ENCODE measurements around the gene PRAMEF33.
"Not testable (repeated sequence)": the region's sequence is repeated elsewhere in the genome, so short reads cannot be mapped to it uniquely, and the experiment has no call there.

PRAMEF33 gene, protein sequence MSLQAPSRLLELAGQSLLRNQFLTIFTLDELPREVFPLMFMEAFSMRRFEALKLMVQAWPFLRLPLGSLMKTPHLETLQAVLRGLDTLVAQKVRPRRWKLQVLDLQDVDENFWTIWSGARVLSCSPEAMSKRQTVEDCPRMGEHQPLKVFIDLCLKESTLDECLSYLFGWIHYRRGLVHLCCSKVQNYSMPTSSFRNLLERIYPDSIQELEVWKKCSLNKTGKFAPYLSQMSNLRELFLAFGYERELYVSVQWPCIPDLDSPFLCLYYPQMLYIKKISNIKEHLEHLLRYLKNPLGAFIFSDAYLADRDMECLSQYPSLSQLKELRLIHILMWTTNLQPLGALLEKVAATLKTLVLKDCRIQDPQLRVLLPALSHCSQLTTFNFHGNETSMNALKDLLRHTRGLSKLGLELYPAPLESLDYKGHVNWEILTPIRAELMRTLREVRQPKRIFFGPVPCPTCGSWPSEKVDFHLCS

DNA sequence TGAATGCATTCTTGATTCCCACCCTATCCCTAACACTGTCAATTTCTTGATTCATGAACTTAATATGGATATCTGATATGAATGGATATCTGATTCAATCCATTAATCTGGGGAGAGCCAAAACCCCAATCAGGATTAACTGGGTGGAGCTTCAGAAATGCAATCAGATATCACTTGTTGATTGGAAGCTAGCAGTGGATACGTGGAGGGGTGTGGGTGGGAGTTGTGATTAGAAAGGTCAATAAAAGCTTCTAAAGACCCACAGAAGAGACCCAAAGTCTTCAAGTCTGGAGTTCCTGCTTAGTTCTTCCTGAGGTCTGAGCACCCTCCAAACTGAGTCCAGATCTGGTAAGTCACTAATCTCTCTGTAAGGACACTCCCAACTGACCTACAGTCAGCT, at the start of gene PRAMEF33:
TSS of gene PRAMEF33 (plus strand) at position 301 of the 400 bp plus-strand sequence. CDS start 2,416 bp downstream, outside the sequence.
- not testable (repeated sequence) for DNase-seq

DNA sequence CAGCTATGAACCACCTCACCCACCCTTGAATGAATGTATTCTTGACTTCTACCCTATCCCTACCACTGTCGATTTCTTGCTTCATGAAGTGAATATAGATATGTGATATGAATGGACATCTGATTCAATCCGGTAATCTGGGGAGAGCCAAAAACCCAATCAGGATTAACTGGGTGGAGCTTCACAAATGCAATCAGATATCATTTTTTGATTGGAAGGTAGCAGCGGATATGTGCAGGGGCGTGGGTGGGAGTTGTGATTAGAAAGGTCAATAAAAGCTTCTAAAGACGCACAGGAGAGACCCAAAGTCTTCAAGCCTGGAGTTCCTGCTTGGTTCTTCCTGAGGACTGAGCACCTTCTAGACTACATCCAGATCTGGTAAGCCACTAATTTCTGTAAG, 49.4 kb upstream of the PRAMEF33 start, which contains the start of gene PRAMEF5:
TSS of gene PRAMEF5 (plus strand) at position 301 of the 400 bp plus-strand sequence. CDS start 5,071 bp downstream, outside the sequence.
- DNase-seq, result not testable (repeated sequence)

DNA sequence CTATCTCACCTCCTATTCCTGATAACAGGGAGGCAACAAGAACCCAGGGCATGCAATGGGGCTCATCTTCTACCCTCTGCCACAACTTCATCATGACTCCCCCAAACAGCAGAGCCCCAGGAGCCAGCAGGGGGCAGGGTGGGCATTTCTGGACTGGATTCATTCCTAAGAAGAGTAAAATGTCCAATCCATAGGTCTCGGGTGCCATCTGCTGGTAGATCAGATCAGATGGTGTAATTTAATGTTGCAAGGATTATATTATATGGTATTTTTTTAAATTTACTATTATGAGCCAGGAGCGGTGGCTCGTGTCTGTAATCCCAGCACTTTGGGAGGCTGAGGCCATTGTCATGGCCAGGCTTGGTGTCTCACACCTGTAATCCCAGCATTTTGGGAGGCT, 38.2 kb upstream of the PRAMEF33 start:
- DNase-seq, result not testable (repeated sequence)

DNA sequence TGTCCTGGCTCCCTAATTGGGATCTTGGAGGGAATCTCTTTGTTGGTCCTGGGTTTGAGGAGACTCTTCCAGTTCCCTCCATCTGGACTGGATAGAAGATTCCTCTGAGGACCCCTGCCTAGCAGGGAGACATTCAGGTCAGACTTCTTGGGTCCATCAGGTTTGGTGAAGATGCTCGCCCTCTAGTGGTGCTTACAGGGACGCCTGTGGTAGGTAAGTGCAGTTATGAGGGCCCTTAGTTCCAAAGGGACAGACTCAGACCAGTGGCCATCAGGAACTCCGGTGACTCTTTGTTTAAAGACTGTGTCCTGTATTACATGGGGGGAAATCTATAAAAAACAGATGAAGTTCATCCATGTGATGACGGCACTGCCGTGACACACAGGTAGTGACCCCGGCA, 26.3 kb upstream of the PRAMEF33 start:
- DNase-seq, result not testable (repeated sequence)

DNA sequence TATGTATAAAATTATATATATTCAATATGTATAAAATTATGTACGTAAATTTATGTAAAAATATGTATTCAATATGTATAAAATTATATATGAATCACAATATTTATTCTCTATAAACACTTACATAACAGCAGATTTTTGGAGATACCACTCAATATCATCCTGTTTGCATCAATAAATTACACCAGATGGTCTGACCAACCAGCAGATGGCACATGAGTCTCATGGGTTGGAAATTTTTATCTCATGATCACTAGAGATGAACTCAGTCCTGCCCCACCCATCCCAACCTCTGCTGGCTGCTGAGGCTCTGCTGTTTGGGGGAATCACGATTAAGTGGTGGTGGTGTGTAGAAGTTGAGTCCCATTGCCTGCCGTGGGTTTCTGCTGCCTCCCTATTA, 23.7 kb upstream of the PRAMEF33 start:
- DNase-seq, result not testable (repeated sequence)

DNA sequence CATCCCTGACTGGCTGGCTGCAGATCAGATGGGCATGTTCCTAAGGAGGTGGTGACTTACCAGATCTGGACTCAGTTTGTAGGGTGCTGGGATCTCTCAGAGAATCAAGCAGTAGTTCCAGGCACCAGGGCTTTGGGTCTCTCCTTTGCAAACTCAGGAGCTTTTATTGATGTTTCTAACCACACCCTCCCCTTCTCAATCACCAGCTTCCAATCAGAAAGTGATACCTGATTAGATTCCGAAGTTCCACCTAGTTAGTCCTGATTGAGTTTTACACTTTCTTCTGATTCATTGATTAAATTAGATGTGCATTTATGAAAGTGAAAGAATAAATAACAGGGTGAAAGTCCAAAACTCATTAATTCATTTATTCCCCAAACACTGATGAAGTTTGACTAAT, 18.3 kb upstream of the PRAMEF33 start, which contains the start of gene PRAMEF8:
TSS of gene PRAMEF8 (minus strand) at position 101 of the 400 bp plus-strand sequence. CDS start 1,046 bp downstream, outside the sequence.
- not testable (repeated sequence) for DNase-seq

DNA sequence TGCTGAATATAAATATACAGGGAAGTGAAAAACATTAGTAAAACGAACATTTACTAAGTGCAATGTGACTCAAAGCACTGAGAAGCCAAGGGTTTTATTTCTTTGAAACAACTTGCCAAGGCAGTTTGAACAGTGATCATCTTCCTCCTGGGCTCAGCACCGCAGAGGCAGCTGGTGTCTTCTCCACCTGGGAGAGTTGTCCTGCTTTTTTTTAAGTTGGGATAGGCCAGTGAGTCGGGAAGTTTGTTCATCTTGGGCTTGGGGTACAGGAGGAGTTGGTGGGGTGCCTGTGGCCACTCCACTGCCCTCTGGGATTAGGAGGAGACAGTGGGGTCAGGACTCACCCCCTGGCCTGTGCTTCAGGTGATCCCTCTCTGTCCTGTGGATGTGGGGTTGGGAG, 14.3 kb upstream of the PRAMEF33 start:
- DNase-seq, result not testable (repeated sequence)

DNA sequence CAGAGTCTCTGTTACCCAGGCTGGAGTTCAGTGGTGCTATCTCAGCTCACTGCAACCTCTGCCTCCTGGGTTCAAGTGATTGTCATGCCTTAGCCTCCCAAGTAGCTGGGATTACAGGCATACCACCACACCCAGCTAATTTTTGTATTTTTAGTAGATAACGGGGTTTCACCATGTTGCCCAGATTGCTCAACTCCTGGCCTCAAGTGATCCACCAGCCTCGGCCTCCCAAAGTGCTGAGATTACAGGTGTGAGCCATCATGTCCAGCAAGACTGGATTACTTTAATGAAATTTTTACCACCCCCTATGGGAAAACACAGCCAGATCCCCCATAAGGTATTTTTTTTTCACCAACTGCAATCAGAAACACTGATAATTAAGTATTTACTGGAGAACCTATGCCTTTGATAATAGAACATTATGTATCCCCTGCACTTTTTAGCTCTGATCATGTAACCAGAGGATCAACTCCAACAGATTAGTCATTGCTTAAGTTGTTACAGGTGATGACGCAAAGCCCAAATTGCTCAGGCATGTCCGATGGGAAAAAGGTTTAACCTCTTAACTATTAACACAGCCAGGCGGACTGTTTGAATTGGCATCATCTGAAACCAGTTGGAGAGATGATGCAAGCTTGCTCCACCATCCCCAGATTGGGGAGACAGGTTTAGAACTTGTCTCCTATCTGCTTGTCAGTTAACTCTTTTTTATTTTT, 6.0 kb upstream of the PRAMEF33 start:
- DNase-seq, result not testable (repeated sequence)

DNA sequence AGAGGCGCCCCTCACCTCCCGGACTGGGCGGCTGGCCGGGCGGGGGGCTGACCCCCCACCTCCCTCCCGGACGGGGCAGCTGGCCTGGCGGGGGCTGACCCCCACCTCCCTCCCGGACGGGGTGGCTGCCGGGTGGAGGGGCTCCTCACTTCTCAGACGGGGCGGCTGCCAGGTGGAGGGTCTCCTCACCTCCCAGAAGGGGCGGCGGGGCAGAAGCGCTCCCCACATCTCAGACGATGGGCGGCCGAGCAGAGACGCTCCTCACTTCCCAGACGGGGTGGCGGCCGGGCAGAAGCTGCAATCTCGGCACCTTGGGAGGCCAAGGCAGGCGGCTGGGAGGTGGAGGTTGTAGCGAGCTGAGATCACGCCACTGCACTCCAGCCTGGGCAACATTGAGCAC, 4.6 kb upstream of the PRAMEF33 start:
- not testable (repeated sequence) for DNase-seq

DNA sequence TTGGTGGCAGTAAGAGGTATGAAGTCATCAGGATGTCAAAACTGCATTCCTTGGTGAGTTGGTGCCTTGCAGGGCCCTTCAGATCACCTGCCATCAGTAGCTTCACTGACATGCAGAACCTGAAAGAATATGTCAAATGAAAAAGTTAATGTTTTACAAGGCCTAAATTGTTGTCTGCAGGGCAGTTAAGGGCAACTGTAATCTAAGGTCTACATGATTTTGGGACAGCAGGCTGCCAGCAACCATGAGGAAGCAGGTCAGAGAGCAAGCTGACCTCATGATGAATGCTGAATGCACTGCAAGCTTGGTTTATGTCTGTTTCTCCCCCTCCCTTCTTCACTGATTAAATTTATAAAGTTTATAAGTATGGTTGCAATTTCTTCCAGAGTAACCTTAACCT, 1.1 kb upstream of the PRAMEF33 start:
- DNase-seq, result not testable (repeated sequence)

DNA sequence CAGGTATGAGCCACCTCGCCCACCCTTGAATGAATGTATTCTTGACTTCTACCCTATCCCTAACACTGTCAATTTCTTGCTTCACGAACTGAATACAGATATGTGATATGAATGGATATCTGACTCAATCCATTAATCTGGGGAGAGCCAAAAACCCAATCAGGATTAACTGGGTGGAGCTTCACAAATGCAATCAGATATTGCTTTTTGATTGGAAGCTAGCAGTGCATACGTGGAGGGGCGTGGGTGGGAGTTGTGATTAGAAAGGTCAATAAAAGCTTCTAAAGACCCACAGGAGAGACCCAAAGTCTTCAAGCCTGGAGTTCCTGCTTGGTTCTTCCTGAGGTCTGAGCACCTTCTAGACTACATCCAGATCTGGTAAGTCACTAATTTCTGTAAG, 11.9 kb downstream of the PRAMEF33 start, which contains the start of gene PRAMEF15:
TSS of gene PRAMEF15 (plus strand) at position 301 of the 400 bp plus-strand sequence. CDS start 2,827 bp downstream, outside the sequence.
- not testable (repeated sequence) for DNase-seq

DNA sequence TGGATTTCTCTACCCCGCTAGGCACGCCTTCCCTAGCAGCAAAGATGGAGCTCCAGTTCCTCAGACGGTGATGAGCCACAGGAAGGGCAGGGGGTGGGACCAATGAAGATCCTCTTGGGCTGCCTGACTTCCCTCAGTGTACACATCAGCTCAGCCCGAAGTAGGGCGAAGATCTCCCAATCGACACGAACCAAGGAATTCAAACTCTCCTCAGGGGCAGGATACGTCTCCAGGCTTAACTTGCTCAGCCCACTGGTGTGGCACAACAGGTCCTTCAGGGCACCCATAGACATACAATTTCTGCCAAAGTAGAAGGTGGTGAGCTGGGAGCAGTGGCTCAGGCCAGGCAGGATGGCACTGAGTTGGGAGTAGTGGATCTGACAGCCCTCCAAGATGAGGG, 39.2 kb downstream of the PRAMEF33 start:
- not testable (repeated sequence) for DNase-seq

DNA sequence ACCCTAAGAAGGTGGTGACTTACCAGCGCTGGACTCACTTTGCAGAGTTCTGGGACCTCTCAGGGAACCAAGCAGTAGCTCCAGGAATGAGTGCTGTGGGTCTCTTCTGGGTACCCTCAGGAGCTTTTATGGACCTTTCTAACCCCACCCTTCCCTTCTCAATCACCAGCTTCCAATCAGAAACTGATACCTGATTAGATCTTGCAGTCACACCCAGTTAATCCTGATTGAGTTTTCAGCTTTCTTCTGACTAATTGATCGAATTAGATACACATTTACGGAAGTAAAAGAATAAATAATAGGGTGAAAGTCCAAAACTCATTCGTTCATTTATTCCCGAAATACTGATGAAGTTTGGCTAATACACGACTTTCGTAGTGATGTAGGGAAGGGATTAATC, 43.7 kb downstream of the PRAMEF33 start, which contains the start of gene PRAMEF14:
TSS of gene PRAMEF14 (minus strand) at position 101 of the 400 bp plus-strand sequence. CDS start 1,820 bp downstream, outside the sequence.
- DNase-seq, result not testable (repeated sequence)

DNA sequence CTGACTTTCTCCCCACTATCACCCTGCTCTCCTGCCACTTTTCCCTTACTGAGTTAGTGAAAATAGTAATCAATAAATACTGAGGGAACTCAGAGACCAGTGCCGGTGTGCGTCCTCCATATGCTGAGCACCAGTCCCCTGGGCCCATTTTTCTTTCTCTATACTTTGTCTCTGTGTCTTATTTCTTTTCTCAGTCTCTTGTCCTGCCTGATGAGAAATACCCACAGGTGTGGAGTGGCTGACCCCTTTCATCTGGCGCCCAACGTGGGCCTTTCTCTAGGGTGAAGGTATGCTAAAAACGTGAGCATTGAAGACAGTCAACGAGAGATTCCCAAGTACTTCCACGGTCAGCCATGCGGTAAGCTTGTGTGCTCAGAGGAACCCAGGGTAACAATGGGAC, 50.1 kb downstream of the PRAMEF33 start:
- not testable (repeated sequence) for DNase-seq

DNA sequence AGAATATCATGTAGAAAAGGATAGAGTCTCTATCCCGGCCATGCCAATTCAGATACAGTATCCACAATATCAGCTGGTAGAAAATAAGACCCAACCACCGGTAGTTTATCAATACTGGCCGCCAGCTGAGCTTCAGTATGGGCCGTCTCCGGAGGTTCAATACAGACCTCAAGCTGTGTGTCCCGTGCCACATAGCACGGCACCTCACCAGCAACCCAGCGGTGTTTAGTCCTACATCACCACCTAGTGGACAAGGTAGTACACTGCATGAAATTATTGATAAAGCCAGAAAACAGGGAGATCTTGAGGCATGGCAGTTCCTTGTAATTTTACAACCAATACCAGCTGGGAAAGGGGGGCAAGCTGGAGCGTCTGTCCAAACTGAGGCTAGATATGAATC, 51.1 kb downstream of the PRAMEF33 start:
- not testable (repeated sequence) for DNase-seq

DNA sequence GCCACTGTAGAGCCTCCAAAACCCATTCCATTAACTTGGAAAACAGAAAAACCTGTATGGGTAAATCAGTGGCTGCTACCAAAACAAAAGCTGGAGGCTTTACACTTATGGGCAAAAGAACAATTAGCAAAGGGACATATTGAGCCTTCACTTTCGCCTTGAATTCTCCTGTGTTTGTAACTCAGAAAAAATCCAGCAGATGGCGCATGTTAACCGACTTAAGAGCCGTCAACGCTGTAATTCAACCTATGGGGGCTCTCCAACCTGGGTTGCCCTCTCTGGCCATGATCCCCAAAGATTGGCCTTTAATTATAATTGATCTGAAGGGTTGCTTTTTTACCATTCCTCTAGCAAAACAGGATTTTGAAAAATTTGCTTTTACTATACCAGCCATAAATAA, 53.4 kb downstream of the PRAMEF33 start:
- peak; percentile 43 for DNase-seq

All from CD4-positive, alpha-beta T cell treated with Interleukin-10 for 1 hour (primary cell).